Measurements from ENCODE around the gene MUTYH.

The MUTYH gene

DNA sequence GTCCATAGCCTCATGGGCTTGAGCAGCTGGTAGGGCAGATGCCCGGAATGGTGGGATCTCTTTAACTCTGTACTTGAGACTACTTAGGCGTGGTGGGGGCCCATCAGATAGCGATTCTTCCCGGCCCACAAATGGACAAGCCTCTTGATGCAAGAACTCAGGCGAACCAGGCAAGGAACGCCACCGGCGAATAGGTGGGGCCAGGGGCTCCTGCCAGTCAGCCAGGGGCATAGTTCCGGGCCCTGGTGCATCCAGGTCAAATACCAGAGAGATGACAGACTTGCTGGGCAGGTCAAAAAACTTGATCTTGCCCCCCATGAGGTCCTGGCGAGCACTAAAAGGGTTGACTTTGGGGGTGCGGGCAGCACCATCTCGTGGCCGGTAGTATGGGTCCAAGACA, 4.8 kb upstream of the MUTYH start:
- in situ Hi-C loops (cut with MboI; ENCODE audit: low sequenced_read_pairs, unreplicated experiment) = no loop called here
- no peak for DNase-seq (ENCODE audit: low spot score)
- TF ChIP-seq, protein P1, sequence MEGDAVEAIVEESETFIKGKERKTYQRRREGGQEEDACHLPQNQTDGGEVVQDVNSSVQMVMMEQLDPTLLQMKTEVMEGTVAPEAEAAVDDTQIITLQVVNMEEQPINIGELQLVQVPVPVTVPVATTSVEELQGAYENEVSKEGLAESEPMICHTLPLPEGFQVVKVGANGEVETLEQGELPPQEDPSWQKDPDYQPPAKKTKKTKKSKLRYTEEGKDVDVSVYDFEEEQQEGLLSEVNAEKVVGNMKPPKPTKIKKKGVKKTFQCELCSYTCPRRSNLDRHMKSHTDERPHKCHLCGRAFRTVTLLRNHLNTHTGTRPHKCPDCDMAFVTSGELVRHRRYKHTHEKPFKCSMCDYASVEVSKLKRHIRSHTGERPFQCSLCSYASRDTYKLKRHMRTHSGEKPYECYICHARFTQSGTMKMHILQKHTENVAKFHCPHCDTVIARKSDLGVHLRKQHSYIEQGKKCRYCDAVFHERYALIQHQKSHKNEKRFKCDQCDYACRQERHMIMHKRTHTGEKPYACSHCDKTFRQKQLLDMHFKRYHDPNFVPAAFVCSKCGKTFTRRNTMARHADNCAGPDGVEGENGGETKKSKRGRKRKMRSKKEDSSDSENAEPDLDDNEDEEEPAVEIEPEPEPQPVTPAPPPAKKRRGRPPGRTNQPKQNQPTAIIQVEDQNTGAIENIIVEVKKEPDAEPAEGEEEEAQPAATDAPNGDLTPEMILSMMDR (IDR thresholded peaks at IDR 0.05; ENCODE audit: borderline replicate concordance, control extremely low read depth, extremely low read depth, insufficient read depth, missing control alignments) = no peak

DNA sequence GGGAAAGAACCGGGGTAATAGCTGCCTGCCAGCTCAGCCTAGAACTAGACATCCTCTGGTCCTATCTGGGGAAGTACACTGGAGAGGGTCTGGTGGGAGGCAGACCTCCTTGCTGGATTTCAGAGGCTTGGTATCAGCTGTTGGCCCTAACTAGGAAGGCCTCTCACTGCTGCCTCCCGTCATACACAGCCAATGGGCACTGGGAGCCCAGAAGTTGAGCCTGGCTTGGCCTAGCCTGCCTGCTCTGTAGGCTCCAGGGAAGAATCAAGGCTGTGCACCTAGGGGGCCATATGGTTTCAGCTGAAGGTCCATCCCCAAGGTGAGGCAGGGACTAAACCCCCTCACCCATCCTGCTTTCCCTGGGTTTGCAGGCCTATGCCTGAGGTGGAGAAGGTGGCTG, 4.3 kb upstream of the MUTYH start:
- DNase-seq (ENCODE audit: low spot score) = no peak
- in situ Hi-C loops (cut with MboI; ENCODE audit: low sequenced_read_pairs, unreplicated experiment) = no loop called here
- TF ChIP-seq, protein P1 (IDR thresholded peaks at IDR 0.05; ENCODE audit: borderline replicate concordance, control extremely low read depth, extremely low read depth, insufficient read depth, missing control alignments) = no peak

DNA sequence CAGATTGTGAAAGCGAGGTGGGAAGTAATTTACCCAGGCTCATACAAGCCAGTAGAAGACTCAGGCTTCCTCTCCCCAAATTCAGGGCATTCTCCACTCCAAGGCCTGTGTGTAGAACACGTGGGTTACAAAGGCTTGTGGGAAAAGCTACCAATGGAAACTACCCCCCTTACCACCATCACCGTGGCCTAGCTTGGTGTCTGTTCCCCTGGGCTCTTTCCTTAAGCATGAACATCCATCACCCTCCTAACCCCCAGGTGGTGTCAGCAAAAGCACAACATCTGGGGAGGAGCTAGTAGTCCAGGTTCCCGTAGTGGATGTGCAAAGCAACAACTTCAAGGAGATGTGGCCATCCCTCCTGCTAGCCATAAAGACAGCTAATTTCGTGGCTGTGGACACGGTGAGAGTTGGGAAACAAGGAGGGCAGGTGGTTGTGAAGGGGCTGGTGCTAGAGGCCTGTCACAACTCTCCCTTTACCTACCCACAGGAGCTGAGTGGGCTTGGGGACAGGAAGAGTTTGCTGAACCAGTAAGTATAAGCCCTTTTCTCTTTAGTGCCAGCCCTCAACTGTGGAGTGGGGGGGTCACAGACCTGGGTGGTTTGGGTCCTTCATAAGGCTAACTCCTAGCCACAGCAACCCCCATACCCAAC, 701 bp upstream of the MUTYH start:
- no peak for DNase-seq (ENCODE audit: low spot score)
- TF ChIP-seq, protein P1 (IDR thresholded peaks at IDR 0.05; ENCODE audit: borderline replicate concordance, control extremely low read depth, extremely low read depth, insufficient read depth, missing control alignments) = no peak
- in situ Hi-C loops (cut with MboI; ENCODE audit: low sequenced_read_pairs, unreplicated experiment) = no loop called here

DNA sequence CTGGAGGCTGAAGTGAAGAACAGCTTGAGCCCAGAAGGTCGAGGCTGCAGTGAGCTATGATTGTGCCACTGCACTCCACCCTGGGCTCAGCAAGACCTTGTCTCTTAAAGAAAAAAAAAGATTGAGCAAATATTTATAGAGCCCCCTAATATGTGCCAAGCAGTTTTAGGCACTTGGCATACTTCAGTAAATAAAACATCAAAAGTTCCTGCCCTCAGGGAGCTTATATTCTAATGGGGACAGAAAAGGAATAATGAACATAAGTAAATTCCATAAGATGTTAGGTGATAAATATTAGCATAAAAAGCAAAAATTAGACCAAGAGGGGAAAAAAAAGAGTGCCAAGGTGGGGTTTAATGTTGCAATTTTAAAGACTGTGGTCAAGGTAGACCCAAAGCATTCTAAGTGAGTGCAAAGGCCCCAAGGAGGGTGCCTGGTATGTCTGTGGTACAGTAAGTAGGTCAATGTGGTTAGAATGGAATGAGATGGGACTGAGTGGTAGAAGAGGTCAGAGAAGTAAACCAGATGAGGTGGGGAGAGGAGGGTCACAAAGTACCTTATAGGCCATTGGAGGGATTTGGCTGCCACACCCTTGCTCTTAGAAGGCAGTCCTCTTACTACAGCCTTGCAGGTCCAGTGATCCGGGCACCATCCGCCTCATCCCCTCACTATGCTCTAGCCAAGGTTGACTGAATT, 2.5 kb downstream of the MUTYH start:
- in situ Hi-C loops (cut with MboI; ENCODE audit: low sequenced_read_pairs, unreplicated experiment) = no loop called here
- DNase-seq (ENCODE audit: low spot score) = no peak
- TF ChIP-seq, protein P1 (IDR thresholded peaks at IDR 0.05; ENCODE audit: borderline replicate concordance, control extremely low read depth, extremely low read depth, insufficient read depth, missing control alignments) = no peak

DNA sequence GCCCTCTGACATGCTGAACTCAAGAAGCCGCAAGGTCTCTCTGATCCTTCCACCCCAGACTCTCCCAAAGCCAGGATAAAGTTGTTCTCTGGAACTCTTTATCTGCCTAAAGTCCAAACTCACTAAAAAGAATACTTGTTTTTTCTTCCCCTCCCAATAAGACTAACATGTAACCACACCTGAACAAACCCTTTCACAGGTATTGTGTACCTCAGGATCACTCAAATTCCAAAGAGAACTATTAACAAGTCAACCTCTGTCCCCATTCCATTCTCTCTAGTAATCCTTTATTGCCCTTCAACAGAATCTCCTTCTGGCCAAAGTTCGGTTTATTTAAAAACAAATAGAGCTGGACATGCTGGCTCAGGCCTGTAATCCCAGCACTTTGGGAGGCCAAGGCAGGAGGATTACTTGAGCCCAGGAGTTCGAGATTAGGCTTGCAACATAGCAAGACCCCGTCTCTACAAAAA, 4.3 kb downstream of the MUTYH start:
- DNase-seq (ENCODE audit: low spot score) = no peak
- TF ChIP-seq, protein P1 (IDR thresholded peaks at IDR 0.05; ENCODE audit: borderline replicate concordance, control extremely low read depth, extremely low read depth, insufficient read depth, missing control alignments) = no peak
- in situ Hi-C loops (cut with MboI; ENCODE audit: low sequenced_read_pairs, unreplicated experiment) = no loop called here

DNA sequence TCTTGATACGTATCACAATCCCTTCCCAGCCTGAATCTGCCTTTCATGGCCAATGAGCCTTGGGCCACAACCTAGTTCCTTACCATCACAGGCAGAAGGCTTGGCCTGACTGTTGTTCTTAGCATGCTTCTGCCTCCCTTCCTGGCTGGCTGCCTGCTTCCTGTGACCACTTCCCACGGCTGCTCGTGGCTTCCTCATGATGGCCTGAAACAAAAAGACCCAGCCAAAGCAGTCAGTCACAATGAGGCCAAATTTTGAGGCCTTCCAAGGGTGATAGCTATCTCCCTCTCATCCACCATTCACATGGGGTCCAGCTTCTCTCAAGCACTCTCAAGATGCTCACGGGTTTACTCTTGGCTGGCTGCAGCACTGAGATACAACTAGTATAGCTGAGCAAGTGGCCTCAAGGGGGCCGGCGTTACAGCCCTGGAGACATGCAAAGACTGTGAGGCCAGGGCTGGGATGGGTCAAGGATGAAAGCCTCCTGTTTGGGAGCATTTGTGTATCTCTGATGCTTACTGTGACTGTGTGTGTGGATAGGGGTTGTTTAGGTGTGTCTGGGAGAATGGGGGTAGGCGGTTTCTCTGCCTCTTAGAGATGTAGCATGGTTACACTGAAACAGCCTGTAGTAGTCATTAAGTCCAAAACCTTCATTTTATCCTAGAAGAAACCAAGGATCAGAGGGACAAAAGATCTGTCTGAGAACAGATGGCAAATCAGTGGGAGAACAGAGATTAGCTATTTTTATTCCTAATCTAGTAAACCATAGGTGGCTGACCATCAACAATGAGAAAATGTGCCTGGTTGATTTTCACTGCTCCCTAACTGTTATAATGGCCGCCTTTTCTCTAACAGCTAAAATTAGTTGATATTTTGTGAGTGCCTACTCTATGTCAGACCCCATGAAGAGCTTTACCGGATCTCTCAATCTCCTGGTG, 5.7 kb downstream of the MUTYH start:
- no peak for DNase-seq (ENCODE audit: low spot score)
- TF ChIP-seq, protein P1 (IDR thresholded peaks at IDR 0.05; ENCODE audit: borderline replicate concordance, control extremely low read depth, extremely low read depth, insufficient read depth, missing control alignments) = no peak
- in situ Hi-C loops (cut with MboI; ENCODE audit: low sequenced_read_pairs, unreplicated experiment) = no loop called here

Data from GM13976 (cell line).